NCI-H187 treated with DMSO at 0.1 percent for 48 hours (cell line): ENCODE results near the gene EDAR.

Source experiments
- DNase-seq: peaks from one replicate; lab custom pipeline; 2025; lab: John Stamatoyannopoulos, UW

Gene EDAR

GRCh38 chr2:108940156-108940555 is 48.9 kb downstream of the EDAR start:
- no peak for DNase-seq

- no peak for DNase-seq
Observed at GRCh38 chr2:108938077-108938710, 50.8 kb downstream of the EDAR start.

GRCh38 chr2:108937367-108938017 is 51.5 kb downstream of the EDAR start:
- DNase-seq = no peak

- DNase-seq = no peak
Observed at GRCh38 chr2:108936866-108937265, 52.2 kb downstream of the EDAR start.

- DNase-seq = no peak
Observed at GRCh38 chr2:108936076-108936864, 52.8 kb downstream of the EDAR start.

GRCh38 chr2:108935271-108935741 is 53.7 kb downstream of the EDAR start:
- DNase-seq = no peak

- DNase-seq = no peak
Observed at GRCh38 chr2:108934583-108935245, 54.3 kb downstream of the EDAR start.

- DNase-seq = no peak
Observed at GRCh38 chr2:108934151-108934550, 54.9 kb downstream of the EDAR start.

GRCh38 chr2:108933691-108934117 is 55.3 kb downstream of the EDAR start:
- DNase-seq = no peak

- DNase-seq = no peak
Observed at GRCh38 chr2:108932736-108933332, 56.2 kb downstream of the EDAR start.

GRCh38 chr2:108931372-108931771 is 57.6 kb downstream of the EDAR start:
- DNase-seq = no peak

- DNase-seq = no peak
Observed at GRCh38 chr2:108929807-108930425, 59.1 kb downstream of the EDAR start.

GRCh38 chr2:108928660-108929377 is 60.2 kb downstream of the EDAR start:
- DNase-seq = no peak

GRCh38 chr2:108927936-108928659 is 60.9 kb downstream of the EDAR start:
- no peak for DNase-seq

- DNase-seq = no peak
Observed at GRCh38 chr2:108927405-108927804, 61.6 kb downstream of the EDAR start.

GRCh38 chr2:108926561-108927380 is 62.2 kb downstream of the EDAR start:
- DNase-seq = no peak

- no peak for DNase-seq
Observed at GRCh38 chr2:108925735-108926134, 63.3 kb downstream of the EDAR start.

GRCh38 chr2:108925286-108925685 is 63.7 kb downstream of the EDAR start:
- DNase-seq = no peak

GRCh38 chr2:108924580-108925251 is 64.3 kb downstream of the EDAR start:
- no peak for DNase-seq
